SK-N-SH (cell line): Measurements from ENCODE around the gene RAD51B. TPM values are rescaled to one million over a fixed set of nuclear protein-coding genes. Genes with fewer than 3 reads are reported as not detected.

Experiments
- CTCF ChIA-PET: fragments of 300-600, 350-600 bp; formaldehyde crosslinking; extraction: SDS; loops from one replicate; lab custom pipeline; 2021; lab: Yijun Ruan, JAX
- POLR2A ChIA-PET: fragments of 350-600 bp; sonication (Branson Sonifier 250); formaldehyde crosslinking; extraction: SDS; loops from one replicate; lab custom pipeline; 2020; ENCODE audit warnings: antibody characterized with exemption, inconsistent platforms; lab: Yijun Ruan, JAX
- DNase-seq: peaks from one replicate; pipeline ENCODE4 v3.0.0; 2012
- H2AFZ ChIP-seq: fragments of 200-600 bp; sonication (generic); 2 replicates; pipeline ENCODE4 v1.8.1; 2016; ENCODE audit warnings: antibody characterized with exemption, mild to moderate bottlenecking, low read depth
- H3F3A ChIP-seq: fragments of 200-600 bp; sonication (generic); replicated peaks from 2 replicates; pipeline ENCODE3; 2016; ENCODE audit warnings: antibody characterized with exemption, mild to moderate bottlenecking; ENCODE audit not compliant: insufficient read depth
- H3K27ac ChIP-seq, 2 experiments: fragments of 200-500 bp in 1 of 2; fragments of 200-600 bp in 1 of 2; sonication (Bioruptor generic) in 1 of 2; sonication (generic), shearing (Covaris generic) in 1 of 2; 2 replicates each; pipeline versions ENCODE4 v1.5.1 to v1.6.1; 2014 to 2016; ENCODE audit warnings: low read depth in 2 of 2, inconsistent platforms in 1 of 2, low read length in 1 of 2, mild to moderate bottlenecking in 1 of 2, mixed read lengths in 1 of 2
- H3K27me3 ChIP-seq: fragments of 200-600 bp; sonication (generic), shearing (Covaris generic); 2 replicates; pipeline ENCODE4 v1.6.1; 2016; ENCODE audit warnings: mixed run types; ENCODE audit not compliant: insufficient read depth
- H3K36me3 ChIP-seq, 2 experiments: fragments of 200-500 bp in 1 of 2; fragments of 200-600 bp in 1 of 2; sonication (Bioruptor generic) in 1 of 2; sonication (generic) in 1 of 2; replicated peaks in 1 of 2; 2 replicates each; pipeline versions ENCODE3 to v1.5.1; 2014 to 2016; ENCODE audit warnings: low read length in 1 of 2, mild to moderate bottlenecking in 1 of 2; ENCODE audit not compliant: insufficient read depth in 2 of 2, control insufficient read depth in 1 of 2
- H3K4me1 ChIP-seq, 2 experiments: fragments of 200-500 bp in 1 of 2; fragments of 200-600 bp in 1 of 2; sonication (Bioruptor generic) in 1 of 2; sonication (generic), shearing (Covaris generic) in 1 of 2; 2 replicates each; pipeline versions ENCODE4 v1.5.1 to v1.6.1; 2014 to 2016; ENCODE audit warnings: low read depth in 1 of 2, low read length in 1 of 2, mixed run types in 1 of 2; ENCODE audit not compliant: insufficient read depth in 2 of 2, control insufficient read depth in 1 of 2
- H3K4me2 ChIP-seq: fragments of 200-600 bp; sonication (generic), shearing (Covaris generic); 2 replicates; pipeline ENCODE4 v1.6.1; 2017; ENCODE audit warnings: mixed run types
- H3K4me3 ChIP-seq, 2 experiments: fragments of 200-500 bp in 1 of 2; fragments of 200-600 bp in 1 of 2; sonication (Bioruptor generic) in 1 of 2; sonication (generic), shearing (Covaris generic) in 1 of 2; 2 replicates each; pipeline versions ENCODE4 v1.5.1 to v1.8.1; 2014 to 2016; ENCODE audit warnings: low read depth in 2 of 2, inconsistent platforms in 1 of 2, low read length in 1 of 2, mild to moderate bottlenecking in 1 of 2, mixed read lengths in 1 of 2, moderate library complexity in 1 of 2
- H3K79me2 ChIP-seq: fragments of 200-600 bp; sonication (generic); 2 replicates; pipeline ENCODE4 v1.8.1; 2017; ENCODE audit warnings: mild to moderate bottlenecking; ENCODE audit not compliant: insufficient read depth
- H3K9ac ChIP-seq: fragments of 200-600 bp; sonication (generic); 2 replicates; pipeline ENCODE4 v1.6.1; 2017; ENCODE audit warnings: mixed run types
- H3K9me2 ChIP-seq: fragments of 200-600 bp; sonication (generic); 2 replicates; pipeline ENCODE4 v1.6.1; 2017; ENCODE audit warnings: mixed run types
- H3K9me3 ChIP-seq: fragments of 200-600 bp; sonication (generic); 2 replicates; pipeline ENCODE4 v1.6.1; 2017; ENCODE audit warnings: mixed run types, mild to moderate bottlenecking, moderate library complexity
- H4K20me1 ChIP-seq: fragments of 200-600 bp; sonication (generic); 2 replicates; pipeline ENCODE4 v1.6.1; 2017; ENCODE audit warnings: mild to moderate bottlenecking, mixed run types; ENCODE audit not compliant: insufficient read depth
- CHD2 ChIP-seq: fragments of 150-350 bp; IDR thresholded peaks from 2 replicates; pipeline ENCODE4 v1.6.1; 2018; ENCODE audit warnings: low read length; ENCODE audit not compliant: partially characterized antibody
- EP300 ChIP-seq, 2 experiments: IDR thresholded peaks; 2 replicates each; pipeline versions ENCODE4 v1.4.0 to v1.6.1; 2012; ENCODE audit warnings: borderline replicate concordance in 1 of 2, low read depth in 1 of 2, low read length in 1 of 2
- GABPA ChIP-seq: IDR thresholded peaks from 2 replicates; pipeline ENCODE4 v1.4.0; 2012; ENCODE audit warnings: low read depth, mild to moderate bottlenecking
- GATA2 ChIP-seq: sonication (generic); formaldehyde crosslinking; IDR thresholded peaks from 2 replicates; pipeline ENCODE4 v1.5.0; 2020; ENCODE audit warnings: mild to moderate bottlenecking, missing genetic modification reagents
- JUND ChIP-seq: IDR thresholded peaks from 2 replicates; pipeline ENCODE4 v1.4.0; 2012
- MEF2A ChIP-seq: IDR thresholded peaks from 2 replicates; pipeline ENCODE4 v1.4.0; 2012; ENCODE audit warnings: low read depth, borderline replicate concordance
- MXI1 ChIP-seq: IDR thresholded peaks from 2 replicates; pipeline ENCODE4 v1.6.1; 2012; ENCODE audit warnings: mild to moderate bottlenecking, low read depth, low read length, improper control_type of control experiment
- NFIC ChIP-seq: IDR thresholded peaks from 2 replicates; pipeline ENCODE4 v1.4.0; 2012; ENCODE audit warnings: borderline replicate concordance
- PBX3 ChIP-seq: IDR thresholded peaks from 2 replicates; pipeline ENCODE4; 2012
- RCOR1 ChIP-seq: fragments of 150-350 bp; IDR thresholded peaks from 2 replicates; pipeline ENCODE4 v1.6.1; 2017; ENCODE audit warnings: antibody characterized with exemption, low read length
- RXRA ChIP-seq: IDR thresholded peaks from 2 replicates; pipeline ENCODE4 v1.4.0; 2012; ENCODE audit warnings: low read depth, mild to moderate bottlenecking, borderline replicate concordance
- SIN3A ChIP-seq: IDR thresholded peaks from 2 replicates; pipeline ENCODE4 v1.6.1; 2012; ENCODE audit warnings: low read depth, mild to moderate bottlenecking, low read length, moderate library complexity, borderline replicate concordance
- SMC3 ChIP-seq: IDR thresholded peaks from 2 replicates; pipeline ENCODE4 v1.6.1; 2012; ENCODE audit warnings: low read depth, low read length, improper control_type of control experiment
- TEAD4 ChIP-seq: IDR thresholded peaks from 2 replicates; pipeline ENCODE4 v1.4.0; 2012; ENCODE audit warnings: mild to moderate bottlenecking, borderline replicate concordance; ENCODE audit not compliant: insufficient read depth
- USF2 ChIP-seq: fragments of 150-350 bp; IDR thresholded peaks from 2 replicates; pipeline ENCODE4 v1.6.1; 2017; ENCODE audit warnings: antibody characterized with exemption, low read length, low read depth, borderline replicate concordance
- WGBS: methylation state at CpG from one replicate; pipeline ENCODE4 v1.1.6; 2017; ENCODE audit warnings: low lambda C conversion rate; 5-methylcytosine and 5-hydroxymethylcytosine counted together
- polyA plus RNA-seq, 3 experiments: library from polyadenylated mRNA; depleted of rRNA; stranded (reverse); fragments of >200 nt; gene quantifications; 2 replicates each; pipeline ENCODE4 v1.2.3, GENCODE V29; 2012
- TF ChIP-seq, protein P1 (sequence below): IDR thresholded peaks from 2 replicates; pipeline ENCODE4 v1.4.0; 2012; ENCODE audit warnings: low read depth, borderline replicate concordance
- TF ChIP-seq, protein P2 (sequence below): IDR thresholded peaks from 2 replicates; pipeline ENCODE4 v1.4.0; 2012; ENCODE audit warnings: low read depth, borderline replicate concordance
- TF ChIP-seq, protein P3 (sequence below): IDR thresholded peaks from 2 replicates; pipeline ENCODE4 v1.4.0; 2012; ENCODE audit warnings: low read depth
- TF ChIP-seq, protein P4 (sequence below): fragments of 150-350 bp; IDR thresholded peaks from 2 replicates; pipeline ENCODE4 v1.6.1; 2016; ENCODE audit warnings: mild to moderate bottlenecking, low read depth, low read length

RAD51B gene
- polyA plus RNA-seq, 1 of the 3 experiments (the other 2 are of a cell fraction), result 6.0 TPM

- no peak overlapping the region for H3K4me2 ChIP-seq
- H3K79me2 ChIP-seq, result no peaks in the 10 kb centered on the region
- H3K4me1 ChIP-seq, result no peaks in the 10 kb centered on the region
- H3K27ac ChIP-seq, result no peak overlapping the region
- CTCF ChIA-PET, result no interaction called here
- H3F3A ChIP-seq, result no peaks in the 10 kb centered on the region
- WGBS, result 89% methylated on average over 1 of the region's 1 CpG
- POLR2A ChIA-PET, result no interaction called here
- no peak for DNase-seq
- H2AFZ ChIP-seq, result no peak overlapping the region
- TF ChIP-seq RXRA (no peak), MEF2A (no peak), SMC3 (no peak), USF2 (no peak), RCOR1 (no peak), TEAD4 (no peak), SIN3A (no peak), GATA2 (CRISPR knock-in tag) (no peak), GABPA (no peak), MXI1 (no peak), NFIC (no peak), EP300 (IDR thresholded peaks at IDR 0.05; ENCODE audit: borderline replicate concordance in 1 of 2, low read depth in 1 of 2, low read length in 1 of 2) (no peak), JUND (no peak), CHD2 (no peak), PBX3 (no peak)
- TF ChIP-seq, protein P1, sequence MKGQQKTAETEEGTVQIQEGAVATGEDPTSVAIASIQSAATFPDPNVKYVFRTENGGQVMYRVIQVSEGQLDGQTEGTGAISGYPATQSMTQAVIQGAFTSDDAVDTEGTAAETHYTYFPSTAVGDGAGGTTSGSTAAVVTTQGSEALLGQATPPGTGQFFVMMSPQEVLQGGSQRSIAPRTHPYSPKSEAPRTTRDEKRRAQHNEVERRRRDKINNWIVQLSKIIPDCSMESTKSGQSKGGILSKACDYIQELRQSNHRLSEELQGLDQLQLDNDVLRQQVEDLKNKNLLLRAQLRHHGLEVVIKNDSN, result no peak
- TF ChIP-seq, protein P2, sequence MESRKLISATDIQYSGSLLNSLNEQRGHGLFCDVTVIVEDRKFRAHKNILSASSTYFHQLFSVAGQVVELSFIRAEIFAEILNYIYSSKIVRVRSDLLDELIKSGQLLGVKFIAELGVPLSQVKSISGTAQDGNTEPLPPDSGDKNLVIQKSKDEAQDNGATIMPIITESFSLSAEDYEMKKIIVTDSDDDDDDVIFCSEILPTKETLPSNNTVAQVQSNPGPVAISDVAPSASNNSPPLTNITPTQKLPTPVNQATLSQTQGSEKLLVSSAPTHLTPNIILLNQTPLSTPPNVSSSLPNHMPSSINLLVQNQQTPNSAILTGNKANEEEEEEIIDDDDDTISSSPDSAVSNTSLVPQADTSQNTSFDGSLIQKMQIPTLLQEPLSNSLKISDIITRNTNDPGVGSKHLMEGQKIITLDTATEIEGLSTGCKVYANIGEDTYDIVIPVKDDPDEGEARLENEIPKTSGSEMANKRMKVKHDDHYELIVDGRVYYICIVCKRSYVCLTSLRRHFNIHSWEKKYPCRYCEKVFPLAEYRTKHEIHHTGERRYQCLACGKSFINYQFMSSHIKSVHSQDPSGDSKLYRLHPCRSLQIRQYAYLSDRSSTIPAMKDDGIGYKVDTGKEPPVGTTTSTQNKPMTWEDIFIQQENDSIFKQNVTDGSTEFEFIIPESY, result no peak
- TF ChIP-seq, protein P3, sequence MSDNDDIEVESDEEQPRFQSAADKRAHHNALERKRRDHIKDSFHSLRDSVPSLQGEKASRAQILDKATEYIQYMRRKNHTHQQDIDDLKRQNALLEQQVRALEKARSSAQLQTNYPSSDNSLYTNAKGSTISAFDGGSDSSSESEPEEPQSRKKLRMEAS, result no peak
- TF ChIP-seq, protein P4, sequence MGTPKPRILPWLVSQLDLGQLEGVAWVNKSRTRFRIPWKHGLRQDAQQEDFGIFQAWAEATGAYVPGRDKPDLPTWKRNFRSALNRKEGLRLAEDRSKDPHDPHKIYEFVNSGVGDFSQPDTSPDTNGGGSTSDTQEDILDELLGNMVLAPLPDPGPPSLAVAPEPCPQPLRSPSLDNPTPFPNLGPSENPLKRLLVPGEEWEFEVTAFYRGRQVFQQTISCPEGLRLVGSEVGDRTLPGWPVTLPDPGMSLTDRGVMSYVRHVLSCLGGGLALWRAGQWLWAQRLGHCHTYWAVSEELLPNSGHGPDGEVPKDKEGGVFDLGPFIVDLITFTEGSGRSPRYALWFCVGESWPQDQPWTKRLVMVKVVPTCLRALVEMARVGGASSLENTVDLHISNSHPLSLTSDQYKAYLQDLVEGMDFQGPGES, result no peak
- H3K9me3 ChIP-seq, result no peaks in the 10 kb centered on the region
- H3K9me2 ChIP-seq, result no peaks in the 10 kb centered on the region
- no peak overlapping the region for H3K4me3 ChIP-seq
- no peak overlapping the region for H3K9ac ChIP-seq
- no peaks in the 10 kb centered on the region for H3K27me3 ChIP-seq
- H3K36me3 ChIP-seq, result peaks cover 51 to 77% of the 10 kb centered on the region in 2 experiments
- no peaks in the 10 kb centered on the region for H4K20me1 ChIP-seq
These were observed 31.9 kb upstream of the RAD51B start for GRCh38 chr14:67787673-67788072.
